Transverse colon (tissue), 4 donors: ENCODE measurements around the gene TLR4. TPM values are rescaled to one million over a fixed set of nuclear protein-coding genes. Genes with fewer than 3 reads are reported as not detected.
A peak's percentile ranks its signal among the peaks of the same experiment; 100 is the strongest.

Experiments
- DNase-seq: peaks from one replicate; pipeline ENCODE4 v3.0.0-alpha.2; 2019
- H3K27ac ChIP-seq, 4 donors: fragments of 200-600 bp; sonication (generic); 2 replicates each; pipeline ENCODE4 v1.5.1; 2016 to 2018; ENCODE audit warnings: inconsistent platforms in 4 of 4
- H3K27me3 ChIP-seq: fragments of 200-600 bp; sonication (generic); 2 replicates; pipeline ENCODE4 v1.5.1; 2017; ENCODE audit warnings: inconsistent platforms
- H3K36me3 ChIP-seq, 4 donors: fragments of 200-600 bp; sonication (generic); 2 replicates each; pipeline ENCODE4 v1.5.1; 2017 to 2019; ENCODE audit warnings: inconsistent platforms in 4 of 4
- H3K4me1 ChIP-seq, 4 donors: fragments of 200-600 bp; sonication (generic); 2 replicates each; pipeline ENCODE4 v1.5.1; 2017 to 2020; ENCODE audit warnings: inconsistent platforms in 4 of 4
- H3K4me3 ChIP-seq, 4 donors: fragments of 200-600 bp; sonication (generic); 1 replicate in 1 of 4; 2 replicates in 3 of 4; pipeline versions ENCODE4 v1.5.1 to v1.6.1; 2017 to 2019; ENCODE audit warnings: inconsistent platforms in 4 of 4
- H3K9me3 ChIP-seq, 2 donors: fragments of 200-600 bp; sonication (generic); 2 replicates each; pipeline ENCODE4 v1.5.1; 2017 to 2019; ENCODE audit warnings: inconsistent platforms in 2 of 2
- EP300 ChIP-seq: sonication (generic); formaldehyde crosslinking; IDR thresholded peaks from one replicate; pipeline ENCODE4 v1.6.1; 2017; ENCODE audit warnings: antibody characterized with exemption, low read depth
- POLR2A ChIP-seq: fragments of 450-650 bp; IDR thresholded peaks from one replicate; pipeline ENCODE4 v1.6.1; 2016; ENCODE audit warnings: antibody characterized with exemption, mild to moderate bottlenecking, moderate library complexity
- POLR2AphosphoS5 ChIP-seq, 3 donors: sonication (generic); formaldehyde crosslinking; IDR thresholded peaks; one replicate each; pipeline ENCODE4 v1.6.1; 2016; ENCODE audit warnings: antibody characterized with exemption in 3 of 3
- WGBS, 2 donors: methylation state at CpG; one replicate each; pipeline ENCODE4 v1.1.5; 2018; ENCODE audit warnings: low coverage in 1 of 2; 5-methylcytosine and 5-hydroxymethylcytosine counted together
- in situ Hi-C, 4 donors: fragments of 200-750 bp; cut with MboI; loops; one replicate each; pipeline versions ENCODE4 v1.15.0 to v1.15.1; 2017; ENCODE audit warnings: low sequenced_read_pairs in 3 of 4, low pct_ligation_motif_present in 1 of 4, low pct_unique_long_range_greater_than_20kb in 1 of 4
- intact Hi-C: fragments of 100-400 bp; cut with DNase I; formaldehyde crosslinking; loops from one replicate; pipeline ENCODE4 v1.15.1; 2023; ENCODE audit warnings: low total_unique reads
- total RNA-seq, 4 donors: library from RNA; depleted of rRNA; stranded (reverse); fragments of >200 nt; gene quantifications; one replicate each; pipeline ENCODE4 v1.1.0, GENCODE V29; 2016
- TF ChIP-seq, protein P1 (sequence below), 5 experiments: fragments of 200-600 bp in 3 of 5; fragments of 450-650 bp in 2 of 5; sonication (generic) in 3 of 5; IDR thresholded peaks; 1 replicate in 2 of 5; 2 replicates in 3 of 5; pipeline ENCODE4 v1.5.1; 2016 to 2017; ENCODE audit warnings: antibody characterized with exemption in 5 of 5, inconsistent platforms in 3 of 5, mild to moderate bottlenecking in 2 of 5, moderate library complexity in 1 of 5

TLR4 gene
- total RNA-seq, 4 donors from 2014 or later, result 2.2 to 12.4 (median 6.5) TPM

DNA sequence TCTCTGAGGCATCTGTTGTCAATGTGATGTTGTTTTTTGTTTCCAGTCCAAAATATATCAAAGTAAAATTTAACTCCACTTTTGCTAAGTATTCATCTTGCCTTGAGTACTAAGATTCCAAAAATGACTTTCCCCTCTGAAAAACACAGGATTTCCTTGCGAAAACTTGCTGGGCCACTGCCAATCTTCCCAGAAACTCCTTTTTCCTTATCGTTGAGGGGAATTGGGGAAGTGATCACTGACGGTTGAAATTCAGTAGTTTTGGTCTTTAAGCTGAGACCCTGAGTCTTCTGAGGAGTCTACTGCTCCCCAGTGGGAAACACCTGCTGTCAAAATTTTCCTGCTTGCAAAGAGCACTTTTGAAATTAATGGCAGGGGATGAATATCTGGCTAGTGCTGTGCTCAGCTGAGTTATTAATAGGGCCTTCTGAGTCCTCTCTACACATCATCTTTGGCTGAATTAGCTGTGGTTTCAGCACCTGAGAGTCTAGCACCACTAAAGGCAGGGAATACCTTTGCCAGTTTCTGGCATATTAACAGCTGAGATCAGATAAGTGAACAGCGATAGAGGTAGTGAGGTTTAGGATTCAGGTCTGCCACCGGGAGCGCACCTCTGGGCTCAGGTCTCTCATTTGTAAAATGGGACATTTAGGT, 18.0 kb downstream of the TLR4 start:
- Histone ChIP-seq H3K27ac (no peak overlapping the region), H3K36me3 (no peaks in the 10 kb centered on the region), H3K4me3 (no peak overlapping the region), H3K27me3 (no peaks in the 10 kb centered on the region), H3K4me1 (peaks cover 0 to 58% (median 13%) of the 10 kb centered on the region in 4 donors), H3K9me3 (no peaks in the 10 kb centered on the region)
- WGBS, 2 donors, result 77 to 79% methylated on average over 5 to 6 of the region's 6 CpGs
- intact Hi-C loops (no loop called here), in situ Hi-C loops (no loop called here)
- TF ChIP-seq EP300 (no peak), POLR2AphosphoS5 (IDR thresholded peaks at IDR 0.05) (no peak), POLR2A (no peak)
- TF ChIP-seq, protein P1, sequence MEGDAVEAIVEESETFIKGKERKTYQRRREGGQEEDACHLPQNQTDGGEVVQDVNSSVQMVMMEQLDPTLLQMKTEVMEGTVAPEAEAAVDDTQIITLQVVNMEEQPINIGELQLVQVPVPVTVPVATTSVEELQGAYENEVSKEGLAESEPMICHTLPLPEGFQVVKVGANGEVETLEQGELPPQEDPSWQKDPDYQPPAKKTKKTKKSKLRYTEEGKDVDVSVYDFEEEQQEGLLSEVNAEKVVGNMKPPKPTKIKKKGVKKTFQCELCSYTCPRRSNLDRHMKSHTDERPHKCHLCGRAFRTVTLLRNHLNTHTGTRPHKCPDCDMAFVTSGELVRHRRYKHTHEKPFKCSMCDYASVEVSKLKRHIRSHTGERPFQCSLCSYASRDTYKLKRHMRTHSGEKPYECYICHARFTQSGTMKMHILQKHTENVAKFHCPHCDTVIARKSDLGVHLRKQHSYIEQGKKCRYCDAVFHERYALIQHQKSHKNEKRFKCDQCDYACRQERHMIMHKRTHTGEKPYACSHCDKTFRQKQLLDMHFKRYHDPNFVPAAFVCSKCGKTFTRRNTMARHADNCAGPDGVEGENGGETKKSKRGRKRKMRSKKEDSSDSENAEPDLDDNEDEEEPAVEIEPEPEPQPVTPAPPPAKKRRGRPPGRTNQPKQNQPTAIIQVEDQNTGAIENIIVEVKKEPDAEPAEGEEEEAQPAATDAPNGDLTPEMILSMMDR (IDR thresholded peaks at IDR 0.05), result no peak
- DNase-seq, result no peak

DNA sequence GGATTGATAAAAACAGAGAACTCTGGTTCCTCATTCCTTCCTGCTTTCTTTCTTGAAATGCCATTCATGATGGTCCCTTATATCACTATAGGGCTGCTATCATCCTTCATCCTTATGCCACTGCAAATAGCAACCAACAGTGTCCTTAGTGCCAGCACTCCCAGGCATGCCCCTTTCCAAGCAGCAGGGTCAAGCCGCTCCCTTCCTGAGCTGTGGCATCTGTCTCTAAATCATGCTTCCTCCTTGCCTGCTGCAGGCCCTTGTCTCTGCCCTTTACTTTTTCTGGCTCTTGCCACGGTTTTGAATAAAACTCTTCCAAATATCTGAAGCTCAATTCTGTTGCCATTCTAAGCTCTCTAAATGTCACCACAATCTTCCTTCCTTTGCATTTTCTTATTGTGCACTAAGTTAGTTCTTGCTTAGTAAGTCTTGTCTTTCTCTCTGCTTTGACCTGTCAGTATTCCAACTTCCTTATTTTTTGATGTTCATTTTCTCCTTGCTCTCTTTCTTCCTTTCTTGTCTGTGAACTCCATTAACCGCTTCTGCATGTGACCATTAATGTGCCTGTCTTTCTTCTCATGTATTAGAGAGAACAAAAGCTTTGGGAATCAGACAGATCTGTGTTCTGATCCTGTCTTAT, 19.9 kb downstream of the TLR4 start:
- peaks cover 0 to 45% (median 8%) of the 10 kb centered on the region in 4 donors for H3K4me1 ChIP-seq
- WGBS, 2 donors, result 33 to 41% methylated on average over 3 of the region's 3 CpGs
- peak overlapping the region; percentile 6 to 64 (median 34) for H3K27ac ChIP-seq
- H3K27me3 ChIP-seq, result no peaks in the 10 kb centered on the region
- no peaks in the 10 kb centered on the region for H3K9me3 ChIP-seq
- in situ Hi-C loops (no loop called here), intact Hi-C loops (no loop called here)
- H3K36me3 ChIP-seq, result no peaks in the 10 kb centered on the region
- no peak overlapping the region for H3K4me3 ChIP-seq
- TF ChIP-seq, protein P1 (IDR thresholded peaks at IDR 0.05), result no peak
- DNase-seq, result peak; percentile 17

GRCh38 chr9:117725426-117725887, 21.3 kb downstream of the TLR4 start:
- Histone ChIP-seq H3K27ac (peak overlapping the region in 3 of 4 donors; percentile 45 to 64 (median 59)), H3K36me3 (no peaks in the 10 kb centered on the region), H3K27me3 (no peaks in the 10 kb centered on the region), H3K4me1 (peaks cover 0 to 37% (median 7%) of the 10 kb centered on the region in 4 donors), H3K4me3 (no peak overlapping the region), H3K9me3 (no peaks in the 10 kb centered on the region)
- DNase-seq, result no peak
- in situ Hi-C loops, result no loop called here
- TF ChIP-seq EP300 (peak; percentile 74), POLR2AphosphoS5 (IDR thresholded peaks at IDR 0.05) (peak in 2 of 3 donors; percentile 34 to 71), POLR2A (peak; percentile 15)
- TF ChIP-seq, protein P1 (IDR thresholded peaks at IDR 0.05), result no peak
- WGBS, 2 donors, result 75 to 83% methylated on average over 2 of the region's 2 CpGs
- intact Hi-C loops, result no loop called here

- Histone ChIP-seq H3K9me3 (no peaks in the 10 kb centered on the region), H3K4me1 (peaks cover 1 to 26% (median 10%) of the 10 kb centered on the region in 4 donors), H3K27ac (no peak overlapping the region), H3K36me3 (no peaks in the 10 kb centered on the region), H3K4me3 (no peak overlapping the region), H3K27me3 (no peaks in the 10 kb centered on the region)
- intact Hi-C loops (no loop called here), in situ Hi-C loops (no loop called here)
- WGBS, 2 donors, result 72 to 86% methylated on average over 2 of the region's 2 CpGs
- TF ChIP-seq POLR2A (no peak), EP300 (no peak), POLR2AphosphoS5 (IDR thresholded peaks at IDR 0.05) (no peak)
- TF ChIP-seq, protein P1 (IDR thresholded peaks at IDR 0.05), result no peak
- no peak for DNase-seq
Measured at GRCh38 chr9:117729375-117729774, 25.2 kb downstream of the TLR4 start.
